Mesenchymal stem cell (in vitro differentiated cells and primary cell): ENCODE data around the gene PDE7B.

Experiments used
- DNase-seq: peaks from one replicate; pipeline ENCODE4 v3.0.0-alpha.2; 2013
- H2AFZ ChIP-seq: one replicate; pipeline ENCODE4 v1.6.1; 2013; ENCODE audit warnings: low read depth, mild to moderate bottlenecking, control low read depth, inconsistent platforms, low read length, moderate library complexity
- H2AK5ac ChIP-seq: 2 replicates; pipeline ENCODE4 v1.6.1; 2013; ENCODE audit warnings: low read length, moderate library complexity, mild to moderate bottlenecking, inconsistent platforms; ENCODE audit not compliant: severe bottlenecking
- H2BK120ac ChIP-seq: one replicate; pipeline ENCODE4 v1.6.1; 2013; ENCODE audit warnings: low read depth, mild to moderate bottlenecking, inconsistent platforms, low read length, moderate library complexity
- H2BK12ac ChIP-seq, 2 experiments: one replicate each; pipeline ENCODE4 v1.6.1; 2013; ENCODE audit warnings: inconsistent platforms in 2 of 2, low read length in 2 of 2, mild to moderate bottlenecking in 2 of 2, moderate library complexity in 2 of 2, control low read depth in 1 of 2
- H2BK15ac ChIP-seq: one replicate; pipeline ENCODE4 v1.6.1; 2013; ENCODE audit warnings: mild to moderate bottlenecking, low read depth, inconsistent platforms; ENCODE audit not compliant: poor library complexity, severe bottlenecking
- H2BK5ac ChIP-seq: 2 replicates; pipeline ENCODE4 v1.6.1; 2013; ENCODE audit warnings: low read depth, mild to moderate bottlenecking, low read length, control low read depth, inconsistent platforms; ENCODE audit not compliant: poor library complexity, severe bottlenecking
- H3K14ac ChIP-seq, 2 experiments: one replicate each; pipeline ENCODE4 v1.6.1; 2013; ENCODE audit warnings: inconsistent platforms in 2 of 2, low read length in 2 of 2, control low read depth in 1 of 2, mild to moderate bottlenecking in 1 of 2, moderate library complexity in 1 of 2
- H3K18ac ChIP-seq, 2 experiments: one replicate each; pipeline ENCODE4 v1.6.1; 2013; ENCODE audit warnings: inconsistent platforms in 2 of 2, low read length in 2 of 2, control low read depth in 1 of 2, low read depth in 1 of 2, mild to moderate bottlenecking in 1 of 2
- H3K23ac ChIP-seq, 2 experiments: one replicate each; pipeline ENCODE4 v1.6.1; 2013; ENCODE audit warnings: inconsistent platforms in 2 of 2, low read length in 2 of 2, mild to moderate bottlenecking in 2 of 2, moderate library complexity in 2 of 2, control low read depth in 1 of 2
- H3K27ac ChIP-seq: 2 replicates; pipeline ENCODE4 v1.5.1; 2013; ENCODE audit warnings: mild to moderate bottlenecking, moderate library complexity, low read length, control low read depth, inconsistent platforms; ENCODE audit not compliant: poor library complexity, severe bottlenecking
- H3K27me3 ChIP-seq, 2 experiments: 2 replicates each; pipeline versions ENCODE4 v1.6.1 to v1.7.0; 2013; ENCODE audit warnings: low read length in 2 of 2, mild to moderate bottlenecking in 2 of 2, moderate library complexity in 2 of 2, control low read depth in 1 of 2, inconsistent platforms in 1 of 2; ENCODE audit not compliant: control insufficient read depth in 1 of 2, insufficient read depth in 1 of 2
- H3K36me3 ChIP-seq, 2 experiments: 2 replicates each; pipeline versions ENCODE4 v1.6.1 to v1.7.0; 2013; ENCODE audit warnings: low read length in 2 of 2, control low read depth in 1 of 2, inconsistent platforms in 1 of 2, low read depth in 1 of 2, mild to moderate bottlenecking in 1 of 2; ENCODE audit not compliant: insufficient read depth in 2 of 2, control insufficient read depth in 1 of 2
- H3K4ac ChIP-seq, 2 experiments: one replicate each; pipeline ENCODE4 v1.6.1; 2013; ENCODE audit warnings: inconsistent platforms in 2 of 2, low read length in 2 of 2, mild to moderate bottlenecking in 2 of 2, moderate library complexity in 2 of 2, control low read depth in 1 of 2, low read depth in 1 of 2
- H3K4me1 ChIP-seq: 2 replicates; pipeline ENCODE4 v1.6.1; 2013; ENCODE audit warnings: low read depth, low read length, control low read depth; ENCODE audit not compliant: control insufficient read depth, insufficient read depth
- H3K4me2 ChIP-seq: 2 replicates; pipeline ENCODE4 v1.6.1; 2013; ENCODE audit warnings: low read length, mild to moderate bottlenecking, inconsistent platforms; ENCODE audit not compliant: poor library complexity, severe bottlenecking
- H3K4me3 ChIP-seq, 2 experiments: 2 replicates each; pipeline versions ENCODE4 v1.5.1 to v1.7.0; 2013; ENCODE audit warnings: low read length in 2 of 2, mild to moderate bottlenecking in 2 of 2, control low read depth in 1 of 2, low read depth in 1 of 2; ENCODE audit not compliant: insufficient read depth in 1 of 2
- H3K79me1 ChIP-seq: replicated peaks from 2 replicates; pipeline ENCODE4 v1.6.1; 2013; ENCODE audit warnings: mild to moderate bottlenecking, control low read depth, low read length, inconsistent platforms; ENCODE audit not compliant: poor library complexity, severe bottlenecking
- H3K9ac ChIP-seq: 2 replicates; pipeline ENCODE4 v1.7.0; 2013; ENCODE audit warnings: mild to moderate bottlenecking, low read length, moderate library complexity
- H3K9me3 ChIP-seq: 2 replicates; pipeline ENCODE4 v1.7.0; 2013; ENCODE audit warnings: mild to moderate bottlenecking, low read length; ENCODE audit not compliant: control insufficient read depth
- H4K8ac ChIP-seq: one replicate; pipeline ENCODE4 v1.6.1; 2013; ENCODE audit warnings: inconsistent platforms, mild to moderate bottlenecking, low read length, moderate library complexity
- H4K91ac ChIP-seq: one replicate; pipeline ENCODE4 v1.6.1; 2013; ENCODE audit warnings: mild to moderate bottlenecking, low read length, inconsistent platforms
- WGBS: methylation state at CpG from one replicate; pipeline ENCODE4 v1.1.7; 2013; ENCODE audit warnings: mixed read lengths; 5-methylcytosine and 5-hydroxymethylcytosine counted together

PDE7B gene

DNA sequence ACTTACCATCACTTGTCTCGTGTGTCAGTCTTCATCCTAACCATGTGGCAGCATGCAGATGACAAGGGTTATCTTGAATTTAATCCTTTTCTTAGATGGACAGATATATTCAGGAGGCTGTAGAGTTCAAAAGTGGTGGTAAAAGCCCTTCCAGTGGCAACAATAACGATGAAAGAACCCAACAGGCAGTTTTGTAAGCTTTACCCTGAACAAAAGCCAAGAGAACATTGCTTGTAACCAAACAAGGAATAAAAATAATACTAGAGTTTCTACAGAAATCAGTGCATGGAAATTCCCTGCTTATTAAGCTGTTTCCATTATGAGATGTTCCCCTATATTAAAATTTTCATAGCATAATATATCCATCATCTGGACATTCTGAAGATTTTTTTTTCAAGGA, 69.7 kb downstream of the PDE7B start:
- Histone ChIP-seq H3K9me3 (no peaks in the 10 kb centered on the region), H2AFZ (no peak overlapping the region), H3K14ac (no peak overlapping the region), H3K79me1 (peaks cover 4% of the 10 kb centered on the region), H3K23ac (no peak overlapping the region), H4K8ac (no peak overlapping the region), H2BK120ac (no peak overlapping the region), H3K4me2 (no peak overlapping the region), H3K27ac (no peak overlapping the region), H2BK5ac (no peak overlapping the region), H2BK15ac (no peak overlapping the region), H2BK12ac (no peak overlapping the region), H3K36me3 (no peaks in the 10 kb centered on the region), H3K4ac (no peak overlapping the region), H3K4me3 (no peak overlapping the region), H3K4me1 (peaks cover 1% of the 10 kb centered on the region), H3K9ac (no peak overlapping the region), H3K27me3 (no peaks in the 10 kb centered on the region), H3K18ac (no peak overlapping the region), H2AK5ac (no peak overlapping the region), H4K91ac (no peak overlapping the region)
- no peak for DNase-seq
- WGBS = 100% methylated on average over 2 of the region's 2 CpGs

DNA sequence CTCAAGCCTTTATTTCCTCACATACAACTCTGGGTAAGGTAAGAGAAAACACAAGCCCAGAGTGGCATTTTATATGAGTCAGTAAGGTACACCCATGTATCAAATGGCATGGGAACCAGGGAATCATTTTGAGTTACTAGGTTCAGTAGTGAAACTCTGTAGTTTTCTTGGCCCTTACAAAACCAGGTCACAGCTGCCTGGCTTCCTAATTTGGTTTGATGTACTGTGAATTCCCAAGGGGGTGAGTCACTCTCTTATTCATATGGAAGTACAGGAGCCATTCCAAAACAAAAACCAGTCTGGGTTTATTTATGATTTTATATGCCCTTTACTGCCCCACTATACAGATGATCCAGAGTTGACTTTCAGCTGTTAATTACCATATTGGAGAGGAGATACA, 70.7 kb downstream of the PDE7B start:
- no peaks in the 10 kb centered on the region for H3K27me3 ChIP-seq

GRCh38 chr6:135922746-135923145, 71.2 kb downstream of the PDE7B start:
- Histone ChIP-seq H2BK12ac (no peak overlapping the region), H3K36me3 (no peaks in the 10 kb centered on the region), H3K23ac (no peak overlapping the region), H3K14ac (no peak overlapping the region), H3K9me3 (no peaks in the 10 kb centered on the region), H2AFZ (no peak overlapping the region), H4K8ac (no peak overlapping the region), H3K4me2 (no peak overlapping the region), H3K9ac (peak overlapping the region; percentile 58), H4K91ac (no peak overlapping the region), H3K4me1 (peaks cover 1% of the 10 kb centered on the region), H3K18ac (no peak overlapping the region), H2BK120ac (peak overlapping the region; percentile 5), H3K4ac (no peak overlapping the region), H3K27me3 (no peaks in the 10 kb centered on the region), H2BK5ac (no peak overlapping the region), H2BK15ac (no peak overlapping the region), H2AK5ac (no peak overlapping the region), H3K79me1 (peaks cover 4% of the 10 kb centered on the region), H3K4me3 (peak overlapping the region in 1 of 2 experiments; percentile 52), H3K27ac (peak overlapping the region; percentile 84)
- whole genome bisulfite sequencing = 62% methylated on average over 3 of the region's 3 CpGs
- no peak for DNase-seq

More for the DNA sequence above, 70.7 kb downstream of the PDE7B start:
- Histone ChIP-seq H4K8ac (no peak overlapping the region), H3K27ac (peak overlapping the region; percentile 84), H3K79me1 (peaks cover 4% of the 10 kb centered on the region), H2AK5ac (no peak overlapping the region), H3K18ac (no peak overlapping the region), H2BK12ac (no peak overlapping the region), H3K9ac (peak overlapping the region; percentile 58), H2BK120ac (no peak overlapping the region), H2BK5ac (no peak overlapping the region), H3K4me3 (peak overlapping the region in 1 of 2 experiments; percentile 45), H3K14ac (no peak overlapping the region), H3K4me2 (no peak overlapping the region), H3K36me3 (no peaks in the 10 kb centered on the region), H4K91ac (no peak overlapping the region), H2BK15ac (no peak overlapping the region), H3K4me1 (peaks cover 1% of the 10 kb centered on the region), H3K9me3 (no peaks in the 10 kb centered on the region), H3K4ac (no peak overlapping the region), H2AFZ (no peak overlapping the region), H3K23ac (no peak overlapping the region)
- DNase-seq = peak; percentile 89

DNA sequence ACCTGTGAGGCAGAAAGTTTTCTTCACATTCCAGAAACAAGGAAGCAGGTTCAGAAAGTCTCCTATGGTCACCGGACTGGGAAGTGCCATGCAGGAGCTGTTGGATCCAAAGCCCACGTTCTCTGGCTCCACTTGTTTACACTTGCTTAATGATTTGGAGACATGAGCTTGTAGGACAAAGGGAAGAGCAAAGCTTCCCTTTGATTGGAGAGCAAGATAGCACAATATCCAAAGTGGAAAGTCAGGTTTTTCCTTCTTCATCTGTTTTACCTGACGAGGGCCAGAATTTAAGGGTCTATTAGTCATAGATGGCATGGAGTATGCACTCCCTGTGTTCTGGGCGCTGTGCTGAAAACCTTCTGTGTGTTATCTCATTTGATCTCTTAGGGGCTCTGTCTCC, 81.2 kb downstream of the PDE7B start:
- no peak overlapping the region for H2AK5ac ChIP-seq
- no peaks in the 10 kb centered on the region for H3K27me3 ChIP-seq
- 85% methylated on average over 4 of the region's 4 CpGs for WGBS
- H3K18ac ChIP-seq = no peak overlapping the region
- H2BK15ac ChIP-seq = no peak overlapping the region
- no peak for DNase-seq
- no peaks in the 10 kb centered on the region for H3K79me1 ChIP-seq
- no peak overlapping the region for H3K27ac ChIP-seq
- H3K36me3 ChIP-seq = no peaks in the 10 kb centered on the region
- H3K4me2 ChIP-seq = no peak overlapping the region
- no peak overlapping the region for H2BK5ac ChIP-seq
- no peaks in the 10 kb centered on the region for H3K9me3 ChIP-seq
- no peak overlapping the region for H2AFZ ChIP-seq
- no peak overlapping the region for H2BK120ac ChIP-seq
- no peak overlapping the region for H3K9ac ChIP-seq
- no peak overlapping the region for H3K4ac ChIP-seq
- no peak overlapping the region for H3K23ac ChIP-seq
- H4K8ac ChIP-seq = no peak overlapping the region
- H3K4me1 ChIP-seq = peaks cover 4% of the 10 kb centered on the region
- H3K14ac ChIP-seq = no peak overlapping the region
- H3K4me3 ChIP-seq = no peak overlapping the region
- H2BK12ac ChIP-seq = no peak overlapping the region
- H4K91ac ChIP-seq = no peak overlapping the region
